Measurements from ENCODE around the gene PARD6A.

- no peak for TF ChIP-seq EZH2 (IDR thresholded peaks at IDR 0.05; ENCODE audit: insufficient read depth, poor library complexity, severe bottlenecking)
- no peak for TF ChIP-seq EZH2phosphoT487 (IDR thresholded peaks at IDR 0.05; ENCODE audit: insufficient read depth, low read depth)
Measured at GRCh38 chr16:67697422-67698185, 36.8 kb downstream of the PARD6A start.

All from GM23248 (cell line).